ENCODE measurements around the gene LCE1A.

LCE1A gene, protein sequence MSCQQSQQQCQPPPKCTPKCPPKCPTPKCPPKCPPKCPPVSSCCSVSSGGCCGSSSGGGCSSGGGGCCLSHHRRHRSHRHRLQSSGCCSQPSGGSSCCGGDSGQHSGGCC

DNA sequence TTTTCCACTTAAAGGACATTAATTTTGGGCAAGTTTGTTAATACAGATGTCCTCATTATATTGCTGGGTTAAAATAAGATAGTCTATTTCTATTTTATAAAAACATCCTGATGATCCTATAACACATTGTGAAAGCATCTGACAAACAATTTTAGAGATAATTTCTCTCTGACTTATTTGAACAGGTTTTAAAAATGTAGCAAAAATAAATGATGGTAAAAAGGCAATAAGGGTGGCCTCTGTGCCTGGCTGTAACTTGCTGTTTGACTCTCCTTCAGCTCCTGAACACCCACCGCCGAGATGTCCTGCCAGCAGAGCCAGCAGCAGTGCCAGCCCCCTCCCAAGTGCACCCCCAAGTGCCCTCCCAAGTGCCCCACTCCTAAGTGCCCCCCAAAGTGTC is at the start of gene LCE1A:
TSS of gene LCE1A (plus strand) at position 301 of the 400 bp plus-strand sequence. CDS start at position 301, 0 bp downstream.
- in situ Hi-C loops (cut with MboI; ENCODE audit: low sequenced_read_pairs) = no loop called here

GRCh38 chr1:152777510-152778137 is 49.6 kb upstream of the LCE1A start:
- in situ Hi-C loops (cut with MboI; ENCODE audit: low sequenced_read_pairs) = no loop called here

DNA sequence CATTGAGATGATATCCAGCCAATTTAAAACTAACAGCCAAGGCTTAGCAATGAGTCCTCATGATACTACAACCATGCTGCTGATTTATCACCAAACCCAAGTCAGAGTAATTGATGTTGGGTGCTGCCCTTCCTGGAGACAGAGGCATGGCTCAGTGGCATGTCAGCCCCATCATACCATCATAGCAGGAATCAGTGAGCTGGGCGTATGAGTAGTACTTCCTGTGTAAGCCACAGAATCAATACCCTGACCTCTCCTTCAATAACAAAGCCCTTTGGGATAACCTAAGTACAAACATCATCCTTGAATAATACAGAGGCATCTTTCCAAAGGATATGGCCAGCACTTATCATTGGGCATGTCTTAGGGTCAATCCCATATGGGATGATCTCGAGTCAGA is 44.2 kb upstream of the LCE1A start:
- in situ Hi-C loops (cut with MboI; ENCODE audit: low sequenced_read_pairs) = no loop called here

- in situ Hi-C loops (cut with MboI; ENCODE audit: low sequenced_read_pairs) = no loop called here
These were observed 41.2 kb upstream of the LCE1A start, which contains the start of gene LCE1E for GRCh38 chr1:152786077-152786476. TSS of gene LCE1E (plus strand) at chr1:152786257. CDS start at chr1:152787300, 1,043 bp downstream.

DNA sequence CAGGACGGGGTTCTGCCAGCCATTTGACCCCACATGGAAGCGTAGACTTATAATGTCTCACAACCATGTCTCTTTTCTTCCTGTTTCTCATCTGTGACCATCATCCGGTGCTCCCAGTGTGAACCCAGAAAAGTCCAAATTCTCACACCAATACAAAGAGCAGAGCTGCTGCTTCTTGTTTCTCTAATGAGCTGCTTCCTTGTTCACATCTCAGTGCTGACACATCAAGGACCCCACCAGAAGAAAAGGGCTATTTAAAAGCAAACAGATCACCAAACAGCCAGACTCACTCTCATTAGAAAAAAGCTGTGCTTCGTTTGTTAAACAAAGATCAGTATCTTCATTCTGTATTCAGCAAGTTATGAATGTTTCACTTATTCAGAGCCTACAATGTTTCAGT is 31.6 kb upstream of the LCE1A start:
- in situ Hi-C loops (cut with MboI; ENCODE audit: low sequenced_read_pairs) = no loop called here

- in situ Hi-C loops (cut with MboI; ENCODE audit: low sequenced_read_pairs) = no loop called here
These were observed 30.9 kb upstream of the LCE1A start, which contains the start of gene LCE1D for GRCh38 chr1:152796421-152796820. TSS of gene LCE1D (plus strand) at chr1:152796721. CDS start at chr1:152797795, 1,074 bp downstream.

GRCh38 chr1:152801333-152801732 is 25.9 kb upstream of the LCE1A start:
- in situ Hi-C loops (cut with MboI; ENCODE audit: low sequenced_read_pairs) = no loop called here

GRCh38 chr1:152806576-152806975 is 20.7 kb upstream of the LCE1A start, which contains the start of gene LCE1C:
TSS of gene LCE1C (minus strand) at chr1:152806651. CDS start at chr1:152805478, 1,173 bp downstream.
- in situ Hi-C loops (cut with MboI; ENCODE audit: low sequenced_read_pairs) = no loop called here

DNA sequence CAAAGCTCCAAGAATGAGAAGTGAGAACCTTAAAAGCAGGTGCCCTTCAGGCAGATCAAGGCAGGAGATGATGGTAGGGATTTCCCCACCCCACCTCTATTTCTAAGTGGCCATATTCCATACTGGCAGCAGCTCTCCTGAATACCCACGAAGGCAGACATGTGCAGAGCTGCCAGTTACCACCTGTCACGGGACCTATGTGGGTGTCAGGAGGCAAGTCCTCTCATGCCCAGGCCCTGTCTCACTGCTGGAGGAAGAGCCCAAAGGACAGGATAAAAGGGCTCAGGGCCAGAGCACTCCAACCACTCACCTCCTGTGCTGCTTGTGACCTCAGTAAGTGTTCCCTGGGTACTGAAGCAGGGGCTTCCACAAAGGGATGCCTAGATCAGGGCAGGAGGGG is 16.2 kb upstream of the LCE1A start:
- in situ Hi-C loops (cut with MboI; ENCODE audit: low sequenced_read_pairs) = no loop called here

DNA sequence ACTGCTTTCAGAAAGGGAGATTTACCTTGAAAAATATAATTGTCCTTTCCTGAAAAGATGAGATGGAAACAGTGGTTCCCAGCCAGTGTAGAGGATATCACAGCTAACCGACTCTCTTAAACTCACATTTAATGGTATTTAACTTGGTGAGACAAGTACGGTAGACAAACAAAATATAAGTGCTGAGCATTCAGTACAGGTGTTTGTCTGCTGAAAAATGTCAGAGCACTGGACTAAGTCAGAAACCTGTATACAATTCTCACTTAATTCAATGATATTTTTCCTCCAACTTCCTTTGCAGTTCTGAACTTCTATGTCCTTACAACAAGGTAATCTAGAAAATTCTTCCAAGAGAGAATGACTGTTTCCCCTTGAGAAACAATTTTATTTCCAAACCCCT is 15.6 kb upstream of the LCE1A start, which contains the start of gene LCE1B:
TSS of gene LCE1B (plus strand) at position 301 of the 400 bp plus-strand sequence. CDS start 476 bp downstream, outside the sequence.
- in situ Hi-C loops (cut with MboI; ENCODE audit: low sequenced_read_pairs) = no loop called here

GRCh38 chr1:152817309-152817708 is 10.0 kb upstream of the LCE1A start:
- in situ Hi-C loops (cut with MboI; ENCODE audit: low sequenced_read_pairs) = no loop called here

DNA sequence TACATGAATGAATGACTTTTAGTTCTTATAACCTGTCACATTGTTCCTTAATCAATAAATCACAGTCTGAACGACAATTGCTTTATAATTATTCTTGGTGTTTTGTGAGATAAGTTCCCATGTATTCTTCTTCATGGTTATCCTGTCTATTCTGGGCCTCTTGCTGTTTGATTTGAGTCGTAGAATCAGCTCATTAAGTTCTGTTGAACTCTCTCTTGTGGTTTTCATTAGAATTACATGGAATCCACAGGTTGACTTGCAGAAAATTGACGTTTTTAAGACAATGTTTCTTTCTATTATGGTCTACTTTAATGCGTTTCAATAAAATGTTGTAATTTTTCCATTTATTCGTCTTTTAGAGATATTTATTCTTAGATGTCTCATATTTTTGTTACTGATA is 4.0 kb upstream of the LCE1A start:
- in situ Hi-C loops (cut with MboI; ENCODE audit: low sequenced_read_pairs) = no loop called here

GRCh38 chr1:152824964-152825363 is 2.3 kb upstream of the LCE1A start:
- in situ Hi-C loops (cut with MboI; ENCODE audit: low sequenced_read_pairs) = no loop called here

DNA sequence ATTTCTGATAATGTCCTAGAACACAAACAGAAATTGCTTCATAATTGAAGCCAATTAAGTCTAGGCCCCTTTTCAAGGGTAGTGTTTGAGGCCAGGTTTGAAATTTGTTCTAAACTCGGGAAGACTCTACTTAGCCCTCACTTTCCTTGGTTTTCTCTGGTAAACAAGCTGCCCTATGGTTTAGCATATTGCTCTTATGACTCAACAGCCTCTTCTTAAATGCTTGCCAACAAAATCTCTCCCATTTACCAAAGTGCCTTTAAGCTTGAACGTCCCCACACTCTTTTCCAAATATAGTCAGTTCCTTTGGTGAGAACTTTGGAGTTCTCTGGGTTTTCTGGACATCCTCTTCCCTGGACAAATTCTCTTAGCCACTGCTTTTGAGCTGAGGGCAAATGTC is 9.6 kb downstream of the LCE1A start:
- in situ Hi-C loops (cut with MboI; ENCODE audit: low sequenced_read_pairs) = no loop called here

DNA sequence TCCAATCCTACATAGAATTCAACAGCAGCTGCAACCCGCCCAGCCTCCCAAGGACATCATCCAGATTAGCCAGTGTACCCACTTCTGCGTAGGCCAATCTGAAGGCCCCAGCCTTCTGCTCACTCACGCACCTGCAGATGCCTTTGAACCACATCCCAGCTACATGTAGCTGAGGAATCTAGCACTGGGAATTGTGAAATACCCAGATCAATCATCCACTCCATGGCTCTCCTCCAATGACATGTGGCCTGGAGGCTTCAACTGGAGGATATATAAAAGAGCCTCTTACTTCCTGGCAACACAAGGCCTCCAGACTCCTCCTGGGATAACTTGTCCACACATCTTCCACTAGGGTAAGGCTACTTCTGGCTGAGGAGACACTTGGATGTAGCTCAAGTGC is 15.3 kb downstream of the LCE1A start, which contains the start of gene LCE6A:
TSS of gene LCE6A (plus strand) at position 301 of the 400 bp plus-strand sequence. CDS start 665 bp downstream, outside the sequence.
- in situ Hi-C loops (cut with MboI; ENCODE audit: low sequenced_read_pairs) = no loop called here

DNA sequence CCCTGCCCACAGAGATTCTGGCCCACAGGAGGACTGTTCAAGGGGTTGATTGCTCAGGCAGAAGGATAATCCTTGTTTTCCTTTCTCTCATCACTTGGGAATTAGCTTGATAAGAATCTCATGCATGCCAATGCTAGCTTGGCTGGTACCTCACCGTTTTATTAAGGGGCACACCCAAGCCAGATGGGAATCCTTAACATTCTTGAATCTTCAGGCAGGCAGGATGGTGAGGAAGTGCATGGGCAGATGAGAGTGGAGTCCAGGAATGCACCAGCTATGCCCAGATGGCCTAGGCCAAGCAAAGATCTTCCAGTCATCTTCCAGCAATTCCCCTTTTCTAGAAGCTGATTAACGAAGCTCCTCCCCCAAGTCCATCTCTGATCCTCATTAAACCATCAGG is 28.4 kb downstream of the LCE1A start:
- in situ Hi-C loops (cut with MboI; ENCODE audit: low sequenced_read_pairs) = no loop called here

GRCh38 chr1:152858062-152858461 is 30.8 kb downstream of the LCE1A start:
- in situ Hi-C loops (cut with MboI; ENCODE audit: low sequenced_read_pairs) = no loop called here

GRCh38 chr1:152859696-152860095 is 32.4 kb downstream of the LCE1A start, which contains the start of gene LCE7A:
TSS of gene LCE7A (plus strand) at chr1:152859996. CDS start at chr1:152860698, 702 bp downstream.
- in situ Hi-C loops (cut with MboI; ENCODE audit: low sequenced_read_pairs) = no loop called here

DNA sequence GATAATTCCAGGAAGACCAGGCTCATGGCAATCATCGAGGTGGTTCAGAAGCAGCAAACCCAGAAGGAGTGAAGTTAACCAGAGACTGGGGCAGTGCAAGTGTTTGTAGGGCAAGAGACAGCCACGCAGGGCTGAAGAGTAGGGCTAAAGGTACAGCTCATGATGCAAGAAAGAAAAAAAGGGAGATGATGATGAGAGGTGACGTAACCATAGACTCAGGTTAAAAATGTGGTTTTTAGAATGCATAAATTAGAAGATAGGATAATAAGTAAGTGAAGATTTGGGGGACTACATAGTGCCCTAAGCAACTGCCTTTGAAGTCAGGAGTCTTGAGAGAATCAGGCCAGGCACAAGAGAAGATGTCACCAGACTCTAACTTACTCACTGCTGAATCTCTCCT is 32.9 kb downstream of the LCE1A start:
- in situ Hi-C loops (cut with MboI; ENCODE audit: low sequenced_read_pairs) = no loop called here

GRCh38 chr1:152861374-152861773 is 34.1 kb downstream of the LCE1A start:
- in situ Hi-C loops (cut with MboI; ENCODE audit: low sequenced_read_pairs) = no loop called here

GRCh38 chr1:152864443-152864842 is 37.2 kb downstream of the LCE1A start:
- in situ Hi-C loops (cut with MboI; ENCODE audit: low sequenced_read_pairs) = no loop called here

DNA sequence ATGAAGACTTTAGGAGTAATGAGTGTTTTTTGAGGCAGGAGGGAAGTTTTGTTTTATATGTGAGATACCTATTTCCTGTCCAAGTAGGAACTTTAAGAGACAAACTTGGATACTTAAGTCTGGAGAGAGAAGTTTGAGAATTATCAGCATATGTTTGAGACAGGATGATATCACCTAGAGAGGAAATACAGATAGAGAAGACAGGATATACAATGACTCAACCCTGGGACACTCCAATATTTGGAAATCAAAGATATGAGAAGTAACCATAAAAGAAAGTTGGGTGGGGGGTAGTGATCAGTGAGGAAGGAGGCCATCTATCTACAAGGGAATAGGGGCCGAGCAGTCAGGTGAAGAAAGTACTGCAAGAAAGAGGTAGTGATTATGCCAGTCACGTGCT is 39.0 kb downstream of the LCE1A start:
- in situ Hi-C loops (cut with MboI; ENCODE audit: low sequenced_read_pairs) = no loop called here

Measured in hTERT RPE-1 (cell line).